Embryonic facial prominence (tissue), 1 donor: ENCODE measurements around the gene KIZ.

Experiments used
- DNase-seq: peaks from one replicate; pipeline ENCODE4 v3.0.0-alpha.2; 2016; ENCODE audit errors: extremely low spot score

Gene KIZ

DNA sequence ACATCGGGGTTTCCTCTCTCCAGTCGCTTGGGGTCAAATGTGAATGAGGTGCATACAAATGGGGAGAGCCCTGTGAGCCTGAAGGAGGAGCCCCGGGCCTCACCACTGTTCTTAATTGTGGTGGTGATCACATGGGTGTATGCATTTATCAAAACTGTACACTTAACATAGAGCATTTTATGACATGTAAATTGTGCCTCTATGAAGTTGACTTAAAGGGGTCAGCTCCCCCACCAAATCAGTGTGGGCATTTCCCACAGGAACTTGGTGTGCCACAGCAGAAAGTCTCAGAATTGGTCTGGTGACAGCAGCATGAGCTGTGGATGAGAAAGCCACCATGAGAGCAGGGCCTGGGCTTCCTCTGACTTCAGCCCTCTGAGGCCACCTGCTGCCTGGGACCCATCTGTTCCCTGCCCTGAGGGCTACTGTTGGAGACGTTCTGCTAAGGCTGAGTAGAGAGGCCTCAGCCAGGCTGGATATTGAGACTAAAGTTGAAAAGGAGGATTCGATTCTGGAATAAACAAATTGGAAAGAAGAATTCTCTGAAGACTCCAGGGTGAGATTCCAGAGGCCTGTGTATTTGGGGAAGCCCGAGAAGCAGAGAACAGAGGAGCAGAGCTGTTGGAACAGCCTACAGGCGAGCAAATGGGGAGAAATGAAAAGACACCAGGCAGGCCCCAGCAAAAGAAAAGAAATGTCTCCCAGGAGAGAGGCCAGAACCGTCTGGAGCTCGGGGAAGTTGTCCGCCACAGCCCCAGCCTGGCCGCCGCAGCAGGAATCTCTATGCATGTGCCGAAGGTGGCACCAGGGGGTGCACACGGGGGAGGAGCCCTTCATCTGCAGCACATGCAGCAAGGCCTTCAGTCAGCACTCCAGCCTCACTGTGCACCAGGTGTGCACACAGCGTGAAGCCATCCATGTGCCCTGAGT is 139.6 kb downstream of the KIZ start:
- no peak for DNase-seq

DNA sequence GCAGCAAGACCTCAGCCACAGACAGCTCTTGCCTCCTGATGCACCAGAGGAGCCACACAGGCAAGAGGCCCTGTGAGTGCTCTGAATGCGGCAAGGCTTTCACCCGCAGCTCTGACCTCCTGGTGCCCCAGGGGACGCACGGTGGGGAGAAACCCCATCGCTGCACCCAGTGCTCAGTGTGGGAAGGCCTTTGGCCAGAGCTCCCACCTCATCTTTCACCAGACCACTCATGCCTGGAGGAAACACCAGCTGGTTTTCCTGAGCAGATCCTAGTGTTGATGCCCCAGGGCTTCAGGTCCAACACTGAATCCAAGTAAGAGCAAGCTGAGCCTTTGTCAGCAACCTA is 140.3 kb downstream of the KIZ start:
- no peak for DNase-seq

DNA sequence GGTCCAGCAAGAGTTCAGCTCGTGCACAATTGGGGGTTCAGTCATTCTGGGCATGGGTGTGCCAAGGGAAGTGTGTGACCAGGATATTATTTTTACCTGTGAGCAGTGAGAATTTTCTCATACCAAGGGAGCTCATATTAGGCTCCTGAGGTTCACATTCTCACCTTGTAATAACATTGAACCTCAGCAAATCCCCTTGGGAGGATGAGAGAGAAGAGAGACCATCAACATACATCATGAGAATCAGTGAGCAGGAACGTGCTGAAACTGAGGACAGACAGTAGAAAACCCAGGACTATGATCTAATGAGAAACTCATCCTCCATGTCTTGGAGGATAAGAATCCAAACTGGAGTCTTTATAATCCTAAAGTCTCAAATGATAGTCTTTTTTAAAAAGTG is 143.9 kb downstream of the KIZ start:
- DNase-seq, result no peak

DNA sequence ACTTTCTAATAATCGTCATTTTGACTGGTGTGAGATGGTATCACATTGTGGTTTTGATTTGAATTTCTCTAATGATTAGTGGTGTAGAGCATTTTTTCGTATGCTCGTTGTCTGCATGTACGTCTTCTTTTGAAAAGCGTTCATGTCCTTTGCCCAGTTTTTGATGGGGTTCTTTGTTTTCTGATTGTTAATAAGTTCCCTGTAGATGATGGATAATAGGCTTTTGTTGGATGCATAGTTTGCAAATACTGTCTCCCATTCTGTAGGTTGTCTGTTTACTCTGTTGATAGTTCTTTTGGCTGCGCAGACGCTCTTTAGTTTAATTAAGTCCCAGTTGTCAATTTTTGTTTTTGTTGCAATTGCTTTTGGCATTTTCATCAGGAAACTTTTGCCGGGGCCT is 144.9 kb downstream of the KIZ start:
- DNase-seq, result no peak

DNA sequence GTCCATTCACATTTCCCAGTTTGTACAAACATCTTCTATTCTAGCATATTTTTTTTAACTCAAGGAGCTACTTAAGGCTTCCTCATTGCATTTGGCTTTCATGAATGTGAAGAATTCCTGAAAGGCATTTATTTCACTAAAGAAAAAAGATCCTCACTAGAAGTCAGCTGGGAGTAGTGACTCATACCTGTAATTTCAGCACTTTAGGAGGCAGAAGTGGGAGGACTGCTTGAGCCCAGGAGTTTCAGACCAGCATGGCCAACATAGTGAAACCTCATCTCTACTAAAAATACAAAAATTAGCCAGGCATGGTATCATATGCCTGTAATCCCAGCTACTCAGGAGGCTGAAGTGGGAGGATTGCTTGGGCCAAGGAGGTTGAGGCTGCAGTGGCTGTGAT is 146.4 kb downstream of the KIZ start:
- no peak for DNase-seq

DNA sequence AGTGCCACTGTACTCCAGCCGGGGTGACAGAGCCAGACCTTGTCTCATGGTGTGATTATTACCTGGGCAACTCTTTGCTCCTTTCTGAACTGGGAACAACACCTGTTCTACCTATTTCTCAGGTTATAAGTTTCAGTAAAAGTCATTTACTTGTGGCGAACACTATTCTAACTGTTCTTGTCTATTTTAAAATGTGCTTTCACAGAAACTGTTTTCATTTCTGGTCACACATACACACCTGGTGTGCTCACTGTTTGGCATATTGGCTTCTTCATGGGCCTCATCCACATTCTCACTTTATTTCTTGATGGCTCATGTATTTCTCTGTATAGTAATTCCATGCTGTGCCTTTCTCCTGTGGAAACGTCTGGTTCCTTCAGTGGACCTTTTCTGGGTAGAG is 146.8 kb downstream of the KIZ start:
- no peak for DNase-seq

DNA sequence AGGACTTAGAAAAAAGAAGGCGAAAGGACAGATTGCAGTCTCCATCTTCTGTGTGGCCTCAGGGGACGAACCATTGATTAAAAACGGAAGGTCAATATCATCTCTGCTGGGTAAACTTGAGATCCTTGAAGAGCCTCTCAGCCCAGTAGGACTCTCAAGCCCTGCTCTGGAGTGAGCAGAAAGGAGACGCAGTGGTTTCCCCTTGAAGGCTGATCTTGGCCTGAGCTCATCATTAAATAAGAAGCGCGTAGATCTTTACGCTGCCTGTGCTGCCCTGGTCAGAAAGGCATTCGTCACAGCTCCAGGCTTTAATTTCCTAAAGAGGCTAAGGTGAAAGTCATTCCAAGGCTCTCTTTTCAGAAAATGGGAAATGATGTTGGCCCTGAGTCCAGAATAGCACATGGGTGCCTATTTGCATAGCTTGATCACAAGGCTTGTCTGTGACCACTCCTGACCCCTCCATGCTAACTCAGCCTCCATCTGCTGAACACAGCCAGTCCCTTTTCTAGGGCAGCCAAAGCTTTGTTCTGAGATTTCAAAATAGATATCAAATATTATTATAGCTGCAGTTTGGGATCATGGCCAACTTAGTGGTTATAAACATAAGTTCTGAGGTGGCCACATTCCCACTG is 148.0 kb downstream of the KIZ start:
- DNase-seq, result no peak

DNA sequence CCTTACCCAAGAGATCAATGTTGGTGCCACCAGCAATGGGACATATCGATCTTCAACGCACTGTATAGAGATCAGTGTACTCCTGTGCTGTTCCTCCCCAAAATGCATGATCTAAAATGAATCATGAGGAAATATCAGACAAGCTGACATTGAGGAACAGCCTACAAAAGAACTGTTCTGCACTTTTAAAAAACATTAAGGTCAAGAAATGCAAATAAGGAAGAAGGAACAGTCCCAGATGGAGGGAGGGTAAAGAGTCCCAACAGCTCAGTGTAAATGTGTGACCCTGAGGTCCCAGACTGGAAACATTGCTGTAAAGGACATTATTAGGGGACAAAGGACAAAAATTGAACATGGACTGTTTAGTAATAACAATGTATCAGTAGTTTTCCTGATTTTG is 152.9 kb downstream of the KIZ start:
- no peak for DNase-seq

DNA sequence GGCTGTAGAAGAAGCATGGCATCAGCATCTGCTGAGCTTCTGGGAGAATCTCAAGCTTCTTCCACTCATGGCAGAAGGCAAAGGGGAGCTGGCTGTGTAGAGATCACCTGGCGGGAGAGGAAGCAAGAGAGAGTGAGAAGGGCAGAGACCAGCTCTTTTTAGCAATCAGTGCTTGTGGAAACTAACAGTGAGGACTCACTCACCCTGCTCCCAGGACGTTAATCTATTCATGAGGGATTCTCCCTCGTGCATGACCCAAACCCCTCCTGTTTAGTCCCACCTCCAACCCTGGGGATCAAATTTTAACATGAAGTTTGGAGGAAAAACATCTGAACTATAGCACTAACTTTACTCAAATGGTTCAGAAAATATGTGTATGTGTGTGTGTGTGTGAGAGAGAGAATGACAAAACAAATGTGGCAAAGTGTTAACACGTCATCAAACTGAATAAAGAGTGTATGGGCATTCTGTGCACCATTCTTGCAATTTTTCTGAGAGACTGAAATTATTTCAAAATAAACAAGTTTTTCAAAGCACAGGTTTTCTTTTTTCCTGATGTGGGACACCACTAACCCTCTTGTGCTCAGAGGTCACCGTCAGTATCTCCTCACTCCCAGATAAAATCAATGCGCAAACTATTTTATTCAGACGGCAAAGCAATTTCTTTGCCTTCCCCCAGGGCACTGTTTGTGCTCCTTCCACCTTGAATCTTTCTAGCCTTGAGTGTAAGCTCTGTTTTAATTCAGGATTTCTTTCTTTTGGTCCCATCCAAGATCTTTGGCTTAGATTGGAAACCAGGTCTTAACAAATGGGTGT is 154.0 kb downstream of the KIZ start:
- DNase-seq, result no peak

DNA sequence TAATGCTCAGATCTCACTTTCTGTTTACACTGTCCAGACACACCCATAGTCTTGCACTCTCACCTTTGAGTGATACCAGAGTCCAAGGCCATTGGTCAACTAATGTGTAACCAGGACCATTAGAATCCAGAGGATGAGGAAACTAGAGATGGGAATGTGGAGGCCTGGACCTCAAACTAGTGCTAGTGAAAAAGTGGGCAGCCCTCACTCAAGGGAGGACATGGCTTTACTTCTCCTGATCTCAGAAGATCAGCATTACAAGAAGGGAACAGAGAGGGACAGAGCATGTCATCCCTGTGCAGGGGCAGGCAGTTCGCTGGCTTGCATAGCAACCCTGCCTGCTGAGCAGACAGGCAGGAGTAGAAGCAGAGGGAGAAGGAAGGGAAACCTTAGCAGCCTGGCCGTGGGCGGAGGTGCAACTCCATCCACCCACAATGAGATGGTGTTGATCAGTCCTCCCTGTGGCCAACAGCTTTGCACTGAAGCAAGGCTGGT is 154.7 kb downstream of the KIZ start:
- no peak for DNase-seq

DNA sequence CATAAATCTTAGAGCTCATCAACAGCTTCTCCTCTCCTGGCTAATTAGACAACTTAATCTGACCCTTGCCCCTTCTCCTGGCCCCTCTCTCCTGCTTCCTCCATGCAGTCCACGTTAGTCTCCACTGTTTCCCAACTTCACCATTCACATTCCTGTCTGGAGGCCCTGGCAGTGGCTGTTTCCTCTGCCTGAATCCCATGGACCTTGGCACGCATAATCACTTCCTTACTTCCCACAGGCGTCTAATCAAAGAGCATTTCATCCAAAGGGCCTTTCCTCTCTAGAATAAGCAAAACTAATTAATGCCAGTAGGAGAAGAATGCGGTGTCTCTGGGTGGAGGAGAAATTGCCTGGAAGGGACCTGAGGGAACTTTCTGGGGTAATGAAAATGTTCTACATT is 160.9 kb downstream of the KIZ start:
- no peak for DNase-seq

DNA sequence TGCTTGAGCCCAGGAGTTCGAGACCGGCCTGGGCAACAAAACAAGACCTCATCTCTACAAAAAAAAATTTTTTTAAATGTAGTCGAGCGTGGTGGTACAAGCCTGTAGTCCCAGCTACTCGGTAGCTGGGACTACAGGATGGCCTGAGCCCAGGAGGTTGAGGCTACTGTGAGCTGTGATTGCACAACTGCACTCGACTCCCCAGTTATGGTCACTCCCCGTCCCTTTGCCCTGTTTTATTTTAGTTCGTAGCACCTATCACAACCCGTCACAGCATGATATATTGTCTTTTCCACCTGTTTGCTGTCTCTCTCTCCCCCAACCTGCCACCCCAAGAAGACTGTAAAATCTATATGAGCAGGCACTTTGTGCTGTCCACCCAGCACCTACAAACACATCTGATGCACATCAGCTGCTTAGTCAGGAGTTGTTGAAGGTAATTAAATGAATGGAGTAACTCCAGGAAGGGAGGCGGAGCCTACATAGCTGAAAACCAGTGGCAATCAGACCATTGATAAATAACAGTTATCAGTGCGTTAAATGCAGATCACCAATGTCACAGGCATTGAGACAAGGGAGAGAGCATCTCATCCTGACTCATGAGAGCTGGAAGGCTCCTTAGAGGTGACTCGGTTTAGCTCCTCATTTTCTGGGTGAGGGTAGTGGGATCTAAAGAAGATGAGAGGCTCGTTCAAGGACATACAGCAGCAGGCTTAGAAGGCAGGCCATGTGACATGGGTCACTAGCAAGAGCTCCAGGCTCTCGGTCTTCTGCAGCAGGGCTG is 162.9 kb downstream of the KIZ start:
- DNase-seq, result no peak

DNA sequence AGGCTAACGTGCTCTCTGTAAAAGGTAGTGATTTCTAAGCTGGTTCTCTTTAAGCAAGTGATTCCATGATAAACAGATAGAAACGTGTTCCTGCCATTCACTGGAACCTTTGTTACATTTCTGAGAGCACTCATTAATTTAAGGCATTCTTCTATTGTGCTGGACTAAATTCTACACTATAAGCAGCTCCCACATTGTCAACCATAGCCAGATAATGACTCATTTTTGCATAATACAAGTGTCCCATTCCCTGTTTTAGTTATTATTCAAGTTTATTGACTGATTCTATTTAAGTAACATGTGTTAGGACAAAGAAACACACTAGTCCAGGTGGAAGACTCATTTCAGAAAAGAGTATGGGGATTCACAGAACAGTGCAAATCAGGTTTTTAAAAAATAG is 163.8 kb downstream of the KIZ start:
- DNase-seq, result no peak

DNA sequence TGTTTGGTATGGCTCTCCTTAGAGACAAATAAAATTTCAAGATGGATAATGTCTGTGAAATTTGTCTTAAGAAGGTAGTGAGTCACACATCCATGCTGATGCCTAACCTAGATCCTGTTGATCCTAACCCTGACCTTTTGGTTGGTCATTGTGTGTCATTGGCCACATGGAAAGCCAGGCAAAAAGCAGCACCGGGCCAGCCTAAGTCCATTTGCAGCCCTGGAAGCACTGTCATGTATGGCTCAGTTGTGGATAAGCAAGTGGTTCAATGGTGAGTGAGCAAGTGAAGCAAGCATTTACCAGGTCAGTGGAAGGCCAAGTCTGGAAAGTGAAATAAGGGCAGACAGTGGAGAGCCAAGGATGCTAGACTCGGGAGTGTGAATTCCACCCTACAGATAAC is 165.1 kb downstream of the KIZ start:
- no peak for DNase-seq

DNA sequence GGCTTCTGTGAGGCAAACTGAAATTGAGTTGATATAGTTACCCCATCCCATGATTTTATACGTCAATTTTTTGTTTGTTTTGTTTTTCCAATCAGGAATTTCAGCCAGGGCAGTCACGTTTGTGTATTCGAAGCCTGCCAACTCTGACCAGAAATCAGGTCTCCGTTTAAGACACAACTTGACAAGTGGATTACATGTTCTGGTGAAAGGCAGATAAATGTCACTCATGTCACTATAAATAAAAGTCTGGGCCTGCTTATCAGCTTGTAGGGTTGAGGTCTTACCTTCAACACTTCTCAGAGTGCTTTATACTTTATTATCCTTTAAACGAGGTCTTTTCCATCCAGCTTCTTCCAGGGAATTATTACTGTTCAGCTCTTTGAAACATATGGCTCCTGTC is 168.9 kb downstream of the KIZ start:
- DNase-seq, result no peak
